KMS-11 (cell line): Measurements from ENCODE around the gene RNF11.

Source experiments
- H2AFZ ChIP-seq: fragments of 200-600 bp; sonication (generic); 2 replicates; pipeline ENCODE4 v1.6.1; 2016; ENCODE audit warnings: antibody characterized with exemption, mixed run types, low read depth
- H3K27ac ChIP-seq: fragments of 200-600 bp; sonication (generic); 2 replicates; pipeline ENCODE4 v1.6.1; 2016; ENCODE audit warnings: mild to moderate bottlenecking, mixed run types
- H3K27me3 ChIP-seq: fragments of 200-600 bp; sonication (generic); 2 replicates; pipeline ENCODE4 v1.6.1; 2017; ENCODE audit warnings: mild to moderate bottlenecking, low read depth, mixed run types, moderate library complexity; ENCODE audit not compliant: insufficient read depth
- H3K36me3 ChIP-seq: fragments of 200-600 bp; sonication (generic); 2 replicates; pipeline ENCODE4 v1.6.1; 2017; ENCODE audit warnings: mild to moderate bottlenecking, mixed run types; ENCODE audit not compliant: insufficient read depth
- H3K4me1 ChIP-seq: fragments of 200-600 bp; sonication (generic); 2 replicates; pipeline ENCODE4 v1.6.1; 2016; ENCODE audit warnings: mild to moderate bottlenecking, low read depth, mixed run types; ENCODE audit not compliant: poor library complexity, severe bottlenecking
- H3K4me2 ChIP-seq: fragments of 200-600 bp; sonication (generic); 2 replicates; pipeline ENCODE4 v1.7.0; 2016; ENCODE audit warnings: mild to moderate bottlenecking, mixed run types
- H3K4me3 ChIP-seq: fragments of 200-600 bp; sonication (generic); IDR thresholded peaks from 2 replicates; pipeline ENCODE4 v1.6.1; 2017; ENCODE audit warnings: low read depth, low read length, mixed read lengths; ENCODE audit not compliant: insufficient read depth
- H3K79me2 ChIP-seq: fragments of 200-600 bp; sonication (generic); 2 replicates; pipeline ENCODE4 v1.6.1; 2016; ENCODE audit warnings: low read depth, mixed run types; ENCODE audit not compliant: insufficient read depth
- H3K9ac ChIP-seq: fragments of 200-600 bp; sonication (generic); 2 replicates; pipeline ENCODE4 v1.6.1; 2016; ENCODE audit warnings: mild to moderate bottlenecking, mixed run types
- H4K20me1 ChIP-seq: fragments of 200-600 bp; sonication (generic); 2 replicates; pipeline ENCODE4 v1.6.1; 2016; ENCODE audit warnings: mild to moderate bottlenecking, mixed run types; ENCODE audit not compliant: insufficient read depth
- TF ChIP-seq, protein P1 (sequence below): fragments of 200-600 bp; sonication (generic); conservative IDR thresholded peaks from 2 replicates; pipeline ENCODE4 v1.6.1; 2017; ENCODE audit warnings: low read depth, mild to moderate bottlenecking, antibody characterized with exemption, low read length, moderate library complexity, mixed read lengths

Gene RNF11

DNA sequence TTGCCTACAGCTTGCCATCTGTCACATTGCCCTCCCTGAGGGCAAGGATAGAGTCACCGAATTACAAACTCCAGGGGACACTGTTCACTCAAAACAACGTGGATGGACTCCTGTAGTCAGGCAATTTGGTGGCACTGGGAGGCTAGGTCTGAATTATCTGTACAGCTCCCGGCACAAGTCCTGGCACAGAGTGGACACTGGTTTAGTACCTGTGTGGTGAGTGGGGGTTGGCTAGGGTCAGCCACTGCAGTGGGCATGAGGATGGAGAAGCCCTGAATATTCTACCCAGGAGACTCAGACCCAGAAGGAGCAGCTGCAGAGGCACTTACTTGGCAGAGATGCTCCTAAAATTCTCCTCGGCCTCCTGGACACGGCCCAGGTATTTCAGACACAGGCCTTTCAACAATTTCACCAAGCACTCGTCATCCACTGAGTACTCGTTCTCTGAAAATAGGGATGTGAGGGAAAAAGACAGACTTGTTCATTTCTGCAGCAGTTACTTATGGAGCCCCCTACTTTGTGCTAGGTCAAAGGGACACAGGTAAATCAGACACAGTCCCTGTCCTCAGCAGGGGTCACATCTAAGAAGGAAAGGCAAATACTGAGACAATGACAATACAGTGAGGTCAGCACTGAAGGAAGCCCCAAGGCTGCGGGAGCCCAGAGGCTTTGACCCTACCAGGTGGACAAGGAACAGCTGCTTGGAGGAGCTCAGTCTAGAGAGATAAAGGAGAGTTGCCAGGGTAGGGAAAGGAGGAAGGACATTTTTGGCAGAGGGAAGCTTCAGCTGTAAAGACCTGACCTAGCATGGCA lies 53.8 kb downstream of the RNF11 start:
- Histone ChIP-seq H3K4me2 (no peak overlapping the region), H3K27ac (no peak overlapping the region), H3K27me3 (no peaks in the 10 kb centered on the region), H3K9ac (no peak overlapping the region), H3K4me1 (peaks cover 2% of the 10 kb centered on the region), H3K4me3 (no peak overlapping the region), H4K20me1 (no peaks in the 10 kb centered on the region), H3K36me3 (no peaks in the 10 kb centered on the region), H2AFZ (no peak overlapping the region), H3K79me2 (no peaks in the 10 kb centered on the region)
- TF ChIP-seq, protein P1, sequence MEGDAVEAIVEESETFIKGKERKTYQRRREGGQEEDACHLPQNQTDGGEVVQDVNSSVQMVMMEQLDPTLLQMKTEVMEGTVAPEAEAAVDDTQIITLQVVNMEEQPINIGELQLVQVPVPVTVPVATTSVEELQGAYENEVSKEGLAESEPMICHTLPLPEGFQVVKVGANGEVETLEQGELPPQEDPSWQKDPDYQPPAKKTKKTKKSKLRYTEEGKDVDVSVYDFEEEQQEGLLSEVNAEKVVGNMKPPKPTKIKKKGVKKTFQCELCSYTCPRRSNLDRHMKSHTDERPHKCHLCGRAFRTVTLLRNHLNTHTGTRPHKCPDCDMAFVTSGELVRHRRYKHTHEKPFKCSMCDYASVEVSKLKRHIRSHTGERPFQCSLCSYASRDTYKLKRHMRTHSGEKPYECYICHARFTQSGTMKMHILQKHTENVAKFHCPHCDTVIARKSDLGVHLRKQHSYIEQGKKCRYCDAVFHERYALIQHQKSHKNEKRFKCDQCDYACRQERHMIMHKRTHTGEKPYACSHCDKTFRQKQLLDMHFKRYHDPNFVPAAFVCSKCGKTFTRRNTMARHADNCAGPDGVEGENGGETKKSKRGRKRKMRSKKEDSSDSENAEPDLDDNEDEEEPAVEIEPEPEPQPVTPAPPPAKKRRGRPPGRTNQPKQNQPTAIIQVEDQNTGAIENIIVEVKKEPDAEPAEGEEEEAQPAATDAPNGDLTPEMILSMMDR: no peak

DNA sequence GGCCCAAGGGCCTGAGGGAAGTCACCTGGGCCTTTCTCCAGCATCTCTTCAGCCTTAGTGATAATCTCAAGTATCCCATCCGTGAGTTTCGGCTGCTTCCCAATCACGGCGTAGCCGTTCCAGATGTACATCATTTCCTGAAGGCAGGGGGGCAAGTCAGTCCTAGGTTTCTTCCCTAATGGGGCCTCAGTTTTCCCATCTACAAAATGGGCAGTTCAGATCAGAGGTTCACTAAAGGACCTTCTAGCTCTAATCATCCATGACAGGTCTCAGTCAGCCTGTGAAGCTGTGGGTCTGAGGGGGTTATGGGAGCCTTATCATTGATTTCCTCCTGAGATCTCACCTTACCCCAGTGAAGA lies 54.4 kb downstream of the RNF11 start:
- H3K4me2 ChIP-seq: no peak overlapping the region
- no peak overlapping the region for H3K4me3 ChIP-seq
- H4K20me1 ChIP-seq: no peaks in the 10 kb centered on the region
- no peaks in the 10 kb centered on the region for H3K36me3 ChIP-seq
- no peak overlapping the region for H2AFZ ChIP-seq
- no peaks in the 10 kb centered on the region for H3K4me1 ChIP-seq
- H3K27ac ChIP-seq: no peak overlapping the region
- TF ChIP-seq, protein P1: no peak
- H3K27me3 ChIP-seq: no peaks in the 10 kb centered on the region
- H3K9ac ChIP-seq: no peak overlapping the region
- no peaks in the 10 kb centered on the region for H3K79me2 ChIP-seq

DNA sequence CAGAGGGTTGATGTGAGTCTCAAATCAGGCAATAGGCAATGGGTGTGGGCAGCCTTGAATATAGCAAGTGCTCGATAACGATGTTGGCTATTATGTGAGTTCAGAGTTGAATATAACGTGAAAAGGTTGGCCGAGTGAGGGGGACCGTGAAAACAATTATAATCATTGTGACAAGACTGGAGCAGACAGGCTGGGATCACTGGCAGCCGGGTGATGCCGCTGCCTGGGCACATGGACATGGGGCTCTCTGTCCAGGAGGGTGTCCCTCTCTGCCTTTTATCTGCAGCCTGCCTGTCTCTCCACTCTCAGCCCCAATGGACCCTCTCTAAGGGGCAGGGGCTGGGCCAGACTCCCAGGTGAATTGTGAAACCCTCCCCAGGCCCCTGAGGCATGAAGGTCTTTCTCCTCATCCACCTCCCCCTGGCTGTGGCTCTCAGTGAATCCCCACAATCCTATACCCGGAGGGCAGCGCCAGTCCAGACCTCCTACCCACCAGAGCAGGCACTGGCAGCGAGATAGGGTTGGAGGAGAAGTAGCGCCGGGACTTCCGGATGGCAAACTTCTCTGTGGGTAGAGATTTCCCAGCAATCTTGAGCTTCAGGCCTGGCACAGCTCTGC lies 57.9 kb downstream of the RNF11 start:
- Histone ChIP-seq H3K27me3 (no peaks in the 10 kb centered on the region), H4K20me1 (no peaks in the 10 kb centered on the region), H3K79me2 (no peaks in the 10 kb centered on the region), H3K4me2 (no peak overlapping the region), H3K4me3 (no peak overlapping the region), H3K36me3 (no peaks in the 10 kb centered on the region), H3K27ac (no peak overlapping the region), H3K9ac (no peak overlapping the region), H3K4me1 (no peaks in the 10 kb centered on the region), H2AFZ (no peak overlapping the region)
- TF ChIP-seq, protein P1: no peak

- H2AFZ ChIP-seq: no peak overlapping the region
- no peaks in the 10 kb centered on the region for H3K4me1 ChIP-seq
- no peak overlapping the region for H3K4me2 ChIP-seq
- no peaks in the 10 kb centered on the region for H3K79me2 ChIP-seq
- no peak overlapping the region for H3K4me3 ChIP-seq
- no peak overlapping the region for H3K27ac ChIP-seq
- no peak overlapping the region for H3K9ac ChIP-seq
- no peaks in the 10 kb centered on the region for H3K36me3 ChIP-seq
- TF ChIP-seq, protein P1: no peak
- H3K27me3 ChIP-seq: no peaks in the 10 kb centered on the region
- no peaks in the 10 kb centered on the region for H4K20me1 ChIP-seq
These were observed 58.6 kb downstream of the RNF11 start for GRCh38 chr1:51294566-51295184.
